ENCODE results near the gene NUDT2.

DNA sequence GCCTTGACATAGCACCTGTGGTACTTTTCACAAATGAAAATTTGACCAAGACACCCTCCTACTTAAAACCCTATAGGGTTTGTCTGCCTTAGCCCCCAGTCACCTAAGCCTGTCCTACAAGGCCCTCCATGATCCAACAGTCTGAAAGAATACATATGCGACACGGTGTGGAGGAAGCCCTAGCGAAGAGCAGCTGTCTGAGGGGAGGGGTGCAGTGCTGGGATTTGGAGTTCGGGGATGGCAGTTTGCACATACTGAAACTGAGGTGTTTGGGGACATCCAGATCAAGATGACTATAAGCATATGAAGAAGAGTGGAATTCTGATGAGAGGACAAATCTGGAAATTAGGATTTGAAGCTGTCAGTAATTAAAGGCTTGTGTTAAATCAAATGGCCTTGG is 54.5 kb downstream of the NUDT2 start:
- TF ChIP-seq, protein P1, sequence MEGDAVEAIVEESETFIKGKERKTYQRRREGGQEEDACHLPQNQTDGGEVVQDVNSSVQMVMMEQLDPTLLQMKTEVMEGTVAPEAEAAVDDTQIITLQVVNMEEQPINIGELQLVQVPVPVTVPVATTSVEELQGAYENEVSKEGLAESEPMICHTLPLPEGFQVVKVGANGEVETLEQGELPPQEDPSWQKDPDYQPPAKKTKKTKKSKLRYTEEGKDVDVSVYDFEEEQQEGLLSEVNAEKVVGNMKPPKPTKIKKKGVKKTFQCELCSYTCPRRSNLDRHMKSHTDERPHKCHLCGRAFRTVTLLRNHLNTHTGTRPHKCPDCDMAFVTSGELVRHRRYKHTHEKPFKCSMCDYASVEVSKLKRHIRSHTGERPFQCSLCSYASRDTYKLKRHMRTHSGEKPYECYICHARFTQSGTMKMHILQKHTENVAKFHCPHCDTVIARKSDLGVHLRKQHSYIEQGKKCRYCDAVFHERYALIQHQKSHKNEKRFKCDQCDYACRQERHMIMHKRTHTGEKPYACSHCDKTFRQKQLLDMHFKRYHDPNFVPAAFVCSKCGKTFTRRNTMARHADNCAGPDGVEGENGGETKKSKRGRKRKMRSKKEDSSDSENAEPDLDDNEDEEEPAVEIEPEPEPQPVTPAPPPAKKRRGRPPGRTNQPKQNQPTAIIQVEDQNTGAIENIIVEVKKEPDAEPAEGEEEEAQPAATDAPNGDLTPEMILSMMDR (conservative IDR thresholded peaks at IDR 0.05; ENCODE audit: low read length): no peak
- no peak for TF ChIP-seq EZH2phosphoT487 (IDR thresholded peaks at IDR 0.05; ENCODE audit: borderline replicate concordance, low read depth, low read length)
